ENCODE measurements around the gene SATL1.

DNA sequence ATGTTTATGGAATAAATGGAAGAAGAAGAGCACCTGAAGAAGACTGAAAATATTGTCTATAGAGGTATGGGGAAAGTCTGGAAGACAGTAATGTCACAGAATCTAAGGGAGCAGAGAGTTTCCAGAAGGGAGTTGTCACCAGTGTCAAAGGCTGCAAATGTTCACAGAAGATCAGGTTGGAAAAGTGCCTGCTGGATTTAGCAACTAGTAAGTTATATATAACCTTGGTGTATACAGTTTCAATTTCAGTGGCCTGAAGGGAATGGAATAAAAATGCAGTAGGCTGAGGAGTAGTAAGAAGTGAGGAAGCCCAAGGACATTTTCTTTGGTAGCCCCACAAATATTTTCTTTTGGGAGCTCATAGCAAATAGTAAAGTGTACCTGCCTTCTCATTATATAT is 107.2 kb downstream of the SATL1 start:
- TF ChIP-seq, protein P1, sequence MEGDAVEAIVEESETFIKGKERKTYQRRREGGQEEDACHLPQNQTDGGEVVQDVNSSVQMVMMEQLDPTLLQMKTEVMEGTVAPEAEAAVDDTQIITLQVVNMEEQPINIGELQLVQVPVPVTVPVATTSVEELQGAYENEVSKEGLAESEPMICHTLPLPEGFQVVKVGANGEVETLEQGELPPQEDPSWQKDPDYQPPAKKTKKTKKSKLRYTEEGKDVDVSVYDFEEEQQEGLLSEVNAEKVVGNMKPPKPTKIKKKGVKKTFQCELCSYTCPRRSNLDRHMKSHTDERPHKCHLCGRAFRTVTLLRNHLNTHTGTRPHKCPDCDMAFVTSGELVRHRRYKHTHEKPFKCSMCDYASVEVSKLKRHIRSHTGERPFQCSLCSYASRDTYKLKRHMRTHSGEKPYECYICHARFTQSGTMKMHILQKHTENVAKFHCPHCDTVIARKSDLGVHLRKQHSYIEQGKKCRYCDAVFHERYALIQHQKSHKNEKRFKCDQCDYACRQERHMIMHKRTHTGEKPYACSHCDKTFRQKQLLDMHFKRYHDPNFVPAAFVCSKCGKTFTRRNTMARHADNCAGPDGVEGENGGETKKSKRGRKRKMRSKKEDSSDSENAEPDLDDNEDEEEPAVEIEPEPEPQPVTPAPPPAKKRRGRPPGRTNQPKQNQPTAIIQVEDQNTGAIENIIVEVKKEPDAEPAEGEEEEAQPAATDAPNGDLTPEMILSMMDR (IDR thresholded peaks at IDR 0.05; ENCODE audit: poor library complexity) = no peak
- no peak for TF ChIP-seq EZH2phosphoT487 (IDR thresholded peaks at IDR 0.05; ENCODE audit: low read depth, severe bottlenecking, unreplicated experiment)
